ENCODE data around the gene GNG4.

GRCh38 chr1:235566084-235566483 lies 83.5 kb downstream of the GNG4 start:
- TF ChIP-seq CTCF (IDR thresholded peaks at IDR 0.05) (no peak), POLR2A (IDR thresholded peaks at IDR 0.05) (no peak)
